Activated effector memory CD4-positive, alpha-beta T cell treated with Interleukin-2 at 50 U/mL for 16 hours (primary cell): Measurements from ENCODE around the gene CADM1.
"Not testable (repeated sequence)": the region's sequence is repeated elsewhere in the genome, so short reads cannot be mapped to it uniquely, and the experiment has no call there.

Experiments
- DNase-seq: peaks from one replicate; pipeline ENCODE4 v3.0.0-alpha.2; 2020

CADM1 gene

GRCh38 chr11:115476463-115477286 is 27.5 kb downstream of the CADM1 start:
- no peak for DNase-seq

- DNase-seq: no peak
Measured at GRCh38 chr11:115475564-115475963, 28.7 kb downstream of the CADM1 start.

- not testable (repeated sequence) for DNase-seq
Measured at GRCh38 chr11:115474306-115474705, 29.9 kb downstream of the CADM1 start.

GRCh38 chr11:115473167-115473566 is 31.0 kb downstream of the CADM1 start:
- DNase-seq: no peak

GRCh38 chr11:115471367-115471766 is 32.8 kb downstream of the CADM1 start:
- no peak for DNase-seq

- no peak for DNase-seq
Measured at GRCh38 chr11:115470928-115471327, 33.3 kb downstream of the CADM1 start.

GRCh38 chr11:115469361-115469760 is 34.9 kb downstream of the CADM1 start:
- DNase-seq: no peak

GRCh38 chr11:115466122-115466521 is 38.1 kb downstream of the CADM1 start:
- no peak for DNase-seq

GRCh38 chr11:115464269-115464668 is 39.9 kb downstream of the CADM1 start:
- DNase-seq: no peak

GRCh38 chr11:115463606-115464005 is 40.6 kb downstream of the CADM1 start:
- no peak for DNase-seq

GRCh38 chr11:115462757-115463156 is 41.5 kb downstream of the CADM1 start:
- DNase-seq: no peak

GRCh38 chr11:115462004-115462541 is 42.1 kb downstream of the CADM1 start:
- no peak for DNase-seq

GRCh38 chr11:115460512-115460911 is 43.7 kb downstream of the CADM1 start:
- no peak for DNase-seq

GRCh38 chr11:115459563-115459962 is 44.7 kb downstream of the CADM1 start:
- no peak for DNase-seq

- DNase-seq: no peak
Measured at GRCh38 chr11:115458877-115459276, 45.3 kb downstream of the CADM1 start.

GRCh38 chr11:115456019-115456418 is 48.2 kb downstream of the CADM1 start:
- DNase-seq: no peak

- no peak for DNase-seq
Measured at GRCh38 chr11:115455613-115456012, 48.6 kb downstream of the CADM1 start.

- DNase-seq: no peak
Measured at GRCh38 chr11:115454525-115454924, 49.7 kb downstream of the CADM1 start.

GRCh38 chr11:115453693-115454490 is 50.3 kb downstream of the CADM1 start:
- no peak for DNase-seq

GRCh38 chr11:115452241-115452640 is 52.0 kb downstream of the CADM1 start:
- no peak for DNase-seq

GRCh38 chr11:115450519-115450918 is 53.7 kb downstream of the CADM1 start:
- DNase-seq: no peak

- no peak for DNase-seq
Measured at GRCh38 chr11:115447273-115447864, 56.8 kb downstream of the CADM1 start.

GRCh38 chr11:115446214-115446613 is 58.0 kb downstream of the CADM1 start:
- no peak for DNase-seq
